ENCODE results near the gene ANK2. TPM values are rescaled to one million over a fixed set of nuclear protein-coding genes. Genes with fewer than 3 reads are reported as not detected.

Gene ANK2
- total RNA-seq, 1 donor from 2014 or later, result 35.5 TPM

DNA sequence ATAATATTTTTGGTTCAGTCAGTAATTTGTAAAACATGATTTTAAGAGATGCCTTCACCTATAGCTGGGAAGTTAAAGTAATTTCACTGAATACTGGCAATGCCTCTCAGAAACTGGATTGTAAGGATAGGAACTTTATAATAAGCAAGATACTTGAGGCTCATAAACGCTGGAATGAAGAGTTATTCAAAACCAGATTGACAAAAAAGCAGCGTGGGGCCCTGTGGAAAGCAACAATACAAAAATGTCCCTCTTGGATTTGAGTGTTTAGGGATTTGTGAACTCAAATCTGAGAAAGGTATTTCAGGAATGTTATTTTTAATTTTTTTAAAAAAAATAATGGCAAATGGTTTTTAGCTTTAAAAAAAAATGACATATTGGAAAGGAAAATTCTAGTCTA is 94.6 kb downstream of the ANK2 start:
- no peak overlapping the region for H3K4me3 ChIP-seq (ENCODE audit: low read depth, low read length)
- H3K36me3 ChIP-seq (ENCODE audit: control insufficient read depth, insufficient read depth, low read length), result no peaks in the 10 kb centered on the region
- TF ChIP-seq CTCF (IDR thresholded peaks at IDR 0.05; ENCODE audit: insufficient read depth, low read length, poor library complexity, severe bottlenecking), result no peak
- no peaks in the 10 kb centered on the region for H3K27me3 ChIP-seq (ENCODE audit: control insufficient read depth, insufficient read depth, low read length)
- DNase-seq (ENCODE audit: low read depth), result no peak

DNA sequence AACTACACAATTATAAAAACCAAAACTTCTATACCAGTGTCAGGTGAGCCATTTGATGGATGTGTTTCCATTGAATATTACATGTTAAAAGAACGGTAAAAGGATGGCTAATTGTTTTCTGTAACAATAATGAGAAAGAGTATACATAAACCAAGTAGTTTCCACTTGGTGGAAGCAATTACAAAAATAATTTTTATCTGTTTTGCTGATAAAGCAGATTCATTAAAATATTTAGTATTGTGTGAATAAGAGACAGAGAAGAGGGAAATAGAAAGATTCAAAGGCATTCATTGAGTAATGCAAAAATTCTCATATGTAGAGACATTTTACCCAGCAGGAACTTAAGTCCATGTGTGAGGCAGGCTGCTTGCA is 95.7 kb downstream of the ANK2 start:
- no peak for DNase-seq (ENCODE audit: low read depth)
- TF ChIP-seq CTCF (IDR thresholded peaks at IDR 0.05; ENCODE audit: insufficient read depth, low read length, poor library complexity, severe bottlenecking), result no peak
- no peaks in the 10 kb centered on the region for H3K27me3 ChIP-seq (ENCODE audit: control insufficient read depth, insufficient read depth, low read length)
- no peak overlapping the region for H3K4me3 ChIP-seq (ENCODE audit: low read depth, low read length)
- no peaks in the 10 kb centered on the region for H3K36me3 ChIP-seq (ENCODE audit: control insufficient read depth, insufficient read depth, low read length)

DNA sequence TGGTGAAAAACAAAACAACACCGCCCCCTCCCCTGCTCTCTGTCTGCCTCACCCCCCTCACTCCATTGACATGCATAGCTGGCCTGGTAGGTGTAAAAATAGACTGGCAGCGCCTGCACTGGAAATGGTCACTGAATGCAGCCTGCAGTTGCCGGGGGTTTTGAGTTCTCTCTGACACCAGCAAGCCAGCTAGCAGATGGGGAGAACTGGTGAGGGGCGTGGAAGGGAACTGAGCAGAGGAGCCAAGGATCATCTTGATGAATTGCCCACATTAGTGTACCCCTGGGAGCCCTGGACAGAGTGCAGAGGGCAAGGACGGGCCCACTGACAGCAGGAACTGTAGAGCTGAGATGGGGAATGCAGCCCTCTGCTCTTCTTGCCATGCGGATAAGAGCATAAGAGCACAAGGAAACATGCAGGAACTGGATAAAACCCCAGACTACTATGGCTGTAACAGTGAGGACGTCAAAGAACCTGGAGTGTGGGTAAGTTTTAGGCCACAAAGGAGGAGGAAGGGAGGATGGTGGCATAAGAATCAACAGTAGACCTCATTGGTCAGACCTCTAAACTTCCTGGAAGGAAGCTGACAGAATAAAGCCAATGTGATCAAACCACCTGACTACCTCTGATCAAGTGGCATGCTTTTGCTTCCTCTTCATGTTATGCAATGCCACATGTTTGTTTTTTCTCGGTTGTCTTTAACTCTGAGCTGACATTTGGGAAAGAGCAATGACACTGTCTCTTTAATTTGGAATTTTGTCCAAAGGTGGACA is 96.3 kb downstream of the ANK2 start:
- no peak for TF ChIP-seq CTCF (IDR thresholded peaks at IDR 0.05; ENCODE audit: insufficient read depth, low read length, poor library complexity, severe bottlenecking)
- Histone ChIP-seq H3K27me3 (ENCODE audit: control insufficient read depth, insufficient read depth, low read length) (no peaks in the 10 kb centered on the region), H3K36me3 (ENCODE audit: control insufficient read depth, insufficient read depth, low read length) (no peaks in the 10 kb centered on the region), H3K4me3 (ENCODE audit: low read depth, low read length) (no peak overlapping the region)
- no peak for DNase-seq (ENCODE audit: low read depth)

GRCh38 chr4:113146876-113147358 is 97.5 kb downstream of the ANK2 start:
- TF ChIP-seq CTCF (IDR thresholded peaks at IDR 0.05; ENCODE audit: insufficient read depth, low read length, poor library complexity, severe bottlenecking), result no peak
- H3K36me3 ChIP-seq (ENCODE audit: control insufficient read depth, insufficient read depth, low read length), result no peaks in the 10 kb centered on the region
- no peaks in the 10 kb centered on the region for H3K27me3 ChIP-seq (ENCODE audit: control insufficient read depth, insufficient read depth, low read length)
- peak overlapping the region; percentile 30 for H3K4me3 ChIP-seq (ENCODE audit: low read depth, low read length)
- no peak for DNase-seq (ENCODE audit: low read depth)

DNA sequence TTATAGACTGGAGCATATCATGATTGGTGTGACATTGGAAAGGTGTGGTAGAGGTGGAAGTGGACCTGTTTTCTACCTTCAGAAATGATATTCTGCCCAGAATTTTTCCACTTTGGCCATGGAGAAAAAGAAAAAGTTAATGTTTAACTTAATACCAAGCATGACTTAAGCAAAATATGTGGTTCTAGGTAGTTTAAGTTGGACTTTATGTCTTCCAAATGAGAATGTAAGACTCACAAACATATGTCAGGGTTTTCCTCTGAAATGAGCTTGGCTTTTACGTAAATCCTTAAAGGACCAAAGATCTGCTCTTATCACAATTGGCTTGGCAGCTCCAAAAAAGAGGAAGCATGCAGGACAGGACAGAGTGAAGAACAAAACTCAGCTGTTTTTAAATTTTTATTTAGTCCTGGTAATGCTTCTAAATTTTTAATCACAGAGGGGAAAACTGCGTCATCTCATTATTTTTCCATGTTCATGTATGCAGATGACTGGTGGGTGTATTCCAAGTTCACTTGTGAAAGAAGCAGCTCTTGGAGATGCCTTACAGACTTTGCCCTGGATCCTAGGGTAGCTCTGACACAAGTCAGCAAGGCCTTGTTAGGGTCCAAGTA is 98.2 kb downstream of the ANK2 start:
- Histone ChIP-seq H3K27me3 (ENCODE audit: control insufficient read depth, insufficient read depth, low read length) (no peaks in the 10 kb centered on the region), H3K36me3 (ENCODE audit: control insufficient read depth, insufficient read depth, low read length) (no peaks in the 10 kb centered on the region), H3K4me3 (ENCODE audit: low read depth, low read length) (no peak overlapping the region)
- TF ChIP-seq CTCF (IDR thresholded peaks at IDR 0.05; ENCODE audit: insufficient read depth, low read length, poor library complexity, severe bottlenecking), result no peak
- no peak for DNase-seq (ENCODE audit: low read depth)
